HG03097 (cell line): ENCODE data around the gene DCAF5.
"Not testable (repeated sequence)": the region's sequence is repeated elsewhere in the genome, so short reads cannot be mapped to it uniquely, and the experiment has no call there.

ENCODE experiments used
- ATAC-seq: cut with Tn5 transposase; IDR thresholded peaks from one replicate; pipeline ENCODE4 v1.9.1; 2021; ENCODE audit not compliant: unreplicated experiment, low FRiP score

The DCAF5 gene

DNA sequence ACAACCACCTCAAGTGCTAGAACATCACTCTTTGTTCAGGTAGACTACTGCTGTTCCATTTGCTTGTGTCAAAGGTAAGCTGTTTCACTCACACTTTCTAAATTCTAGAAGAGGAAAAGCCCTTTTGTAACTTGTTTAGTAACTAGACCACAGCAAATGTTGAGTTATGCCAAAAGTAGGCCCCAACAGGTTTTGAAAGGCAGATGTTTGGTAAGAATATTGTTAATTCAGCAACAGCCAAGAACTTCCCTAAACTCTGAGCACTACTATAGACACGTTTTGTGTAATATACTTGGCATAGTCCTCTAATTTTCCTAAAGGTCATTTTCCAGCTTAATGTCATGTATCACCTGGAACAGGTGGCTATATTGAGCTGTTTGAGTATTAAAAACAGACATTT lies 79.0 kb downstream of the DCAF5 start:
- ATAC-seq, result no peak

DNA sequence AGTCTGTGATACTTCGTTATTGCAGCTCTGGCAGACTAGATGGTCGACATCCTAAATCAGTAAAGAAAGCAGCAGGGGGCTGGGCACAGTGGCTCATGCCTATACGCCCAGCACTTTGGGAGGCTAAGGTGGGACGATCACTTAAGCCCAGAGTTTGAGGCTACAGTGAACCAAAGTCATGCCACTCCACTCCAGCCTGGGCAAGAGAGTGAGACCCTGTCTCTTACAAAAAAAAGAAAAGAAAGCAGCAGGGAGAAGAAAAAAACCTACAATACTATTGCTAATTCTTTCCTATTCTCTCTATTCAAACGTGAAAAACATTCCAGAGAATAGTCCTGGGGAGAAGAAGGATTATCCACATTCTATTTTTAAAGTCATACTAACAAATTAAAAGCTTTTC lies 79.5 kb downstream of the DCAF5 start:
- no peak for ATAC-seq

DNA sequence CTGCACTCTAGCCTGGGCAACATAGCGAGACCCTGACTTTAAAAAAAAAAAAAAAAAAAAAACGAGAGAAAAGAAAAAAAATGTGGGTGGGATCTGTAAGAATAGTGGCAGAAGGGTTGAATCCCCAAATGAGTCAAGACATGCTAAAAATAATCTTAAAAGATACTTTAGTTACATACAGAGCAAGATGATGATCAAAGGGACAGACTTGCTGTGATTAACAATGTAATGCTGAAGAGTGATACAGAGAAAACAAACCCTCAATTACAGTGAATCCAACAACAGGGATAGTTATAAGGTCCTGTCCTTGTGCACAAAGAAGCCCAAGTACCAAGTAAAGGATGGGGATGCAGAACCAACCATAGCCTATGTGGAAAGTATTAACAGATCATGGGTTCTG lies 80.3 kb downstream of the DCAF5 start:
- ATAC-seq, result no peak

DNA sequence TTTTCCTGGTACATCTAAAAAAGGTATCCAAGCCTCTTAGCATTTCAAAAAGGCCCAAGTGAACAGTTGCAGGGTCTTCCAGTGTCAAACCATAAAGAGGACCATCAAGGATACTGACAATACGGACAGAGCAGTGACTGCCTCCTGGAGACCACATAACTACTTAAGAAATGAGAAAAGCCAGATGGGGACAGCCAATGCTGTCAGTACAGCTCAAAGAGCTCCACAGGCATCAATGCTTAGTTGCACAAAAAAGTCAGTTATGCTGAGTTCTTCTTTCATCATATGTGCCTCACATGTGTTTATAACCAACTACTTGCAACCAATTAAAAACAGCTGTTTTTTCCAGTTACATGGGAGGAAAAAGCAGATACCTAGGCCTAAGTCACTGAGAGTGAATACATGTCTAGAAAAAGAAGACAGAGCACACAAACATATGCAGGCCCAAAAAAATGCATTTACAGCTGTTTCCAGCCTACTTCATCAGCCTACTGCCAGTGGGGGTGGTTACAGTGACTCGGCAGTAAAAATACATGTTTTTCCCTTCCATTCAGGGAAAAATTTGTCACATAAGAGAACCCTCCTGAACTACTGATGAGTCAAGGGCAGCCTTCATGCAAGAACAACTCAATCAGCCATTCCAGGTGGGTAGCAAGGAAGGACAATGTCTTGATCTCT lies 84.0 kb downstream of the DCAF5 start:
- no peak for ATAC-seq

DNA sequence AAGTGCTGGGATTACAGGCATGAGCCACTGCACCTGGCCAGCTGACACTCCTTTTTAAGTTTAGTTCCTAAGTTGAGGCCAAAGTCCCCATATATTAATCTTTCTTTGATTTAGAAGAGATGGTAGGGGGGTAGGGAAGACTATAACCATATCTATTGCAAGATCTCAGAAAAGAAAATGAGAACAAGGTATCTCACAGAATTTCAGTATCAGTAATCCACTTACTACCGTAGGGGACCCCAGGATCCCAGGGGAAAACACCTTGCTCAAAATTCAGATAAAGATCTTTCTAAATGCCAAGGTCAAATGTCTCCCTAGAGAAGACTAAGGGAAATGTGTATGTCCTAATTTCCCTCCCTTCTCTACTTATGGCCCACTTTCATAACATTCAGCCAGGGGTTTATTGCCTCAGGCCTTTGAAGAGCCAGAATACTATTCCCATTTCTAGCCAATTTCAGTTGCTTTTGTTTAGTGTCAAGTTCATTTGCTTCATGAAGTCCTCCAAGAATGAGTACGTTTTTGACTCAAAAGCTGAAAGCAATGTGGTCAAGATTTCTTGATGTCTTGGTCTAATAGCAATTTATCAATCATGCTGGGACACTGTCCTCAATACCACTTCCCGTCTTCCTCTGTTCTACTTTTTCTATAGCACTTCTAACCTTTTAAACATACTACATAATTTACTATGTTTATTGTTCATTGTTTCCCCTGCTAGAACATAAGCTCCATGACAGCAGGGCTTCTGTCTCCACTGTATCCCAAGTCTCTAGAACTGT lies 86.3 kb downstream of the DCAF5 start:
- ATAC-seq, result no peak

DNA sequence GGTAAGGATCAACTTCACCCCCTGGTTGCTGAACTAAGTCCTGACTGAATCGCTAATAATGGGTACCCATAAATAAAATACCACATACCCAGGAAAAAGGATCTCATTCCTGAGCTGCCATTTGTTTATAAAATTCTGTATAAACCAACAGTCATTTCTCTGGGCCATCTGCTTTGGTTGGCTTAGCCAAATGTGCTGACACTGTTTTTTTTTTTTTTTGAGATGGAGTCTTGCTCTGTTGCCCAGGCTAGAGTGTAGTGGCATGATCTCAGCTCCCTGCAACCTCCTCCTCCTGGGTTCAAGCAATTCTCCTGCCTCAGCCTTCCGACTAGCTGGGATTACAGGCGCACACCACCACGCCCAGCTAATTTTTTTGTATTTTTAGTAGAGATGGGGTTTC lies 87.0 kb downstream of the DCAF5 start:
- not testable (repeated sequence) for ATAC-seq

DNA sequence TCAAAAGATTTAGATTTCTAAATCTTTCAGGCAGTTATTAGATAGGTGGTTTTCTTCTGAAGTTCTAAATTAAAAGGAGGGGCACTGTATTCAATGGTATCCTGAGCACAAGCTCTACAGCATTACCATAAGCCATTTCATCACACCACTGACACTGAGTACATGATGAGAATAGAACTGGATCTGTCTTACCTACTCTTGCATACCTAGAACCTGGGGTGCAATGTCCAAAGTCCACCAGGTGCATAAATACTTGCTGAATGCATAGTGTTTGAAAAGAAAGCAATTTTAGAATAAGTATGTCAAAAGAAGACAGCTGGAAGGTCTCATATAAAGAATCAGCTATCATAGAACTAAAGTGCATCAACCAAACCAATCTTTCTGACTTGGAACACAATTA lies 88.3 kb downstream of the DCAF5 start:
- ATAC-seq, result no peak

DNA sequence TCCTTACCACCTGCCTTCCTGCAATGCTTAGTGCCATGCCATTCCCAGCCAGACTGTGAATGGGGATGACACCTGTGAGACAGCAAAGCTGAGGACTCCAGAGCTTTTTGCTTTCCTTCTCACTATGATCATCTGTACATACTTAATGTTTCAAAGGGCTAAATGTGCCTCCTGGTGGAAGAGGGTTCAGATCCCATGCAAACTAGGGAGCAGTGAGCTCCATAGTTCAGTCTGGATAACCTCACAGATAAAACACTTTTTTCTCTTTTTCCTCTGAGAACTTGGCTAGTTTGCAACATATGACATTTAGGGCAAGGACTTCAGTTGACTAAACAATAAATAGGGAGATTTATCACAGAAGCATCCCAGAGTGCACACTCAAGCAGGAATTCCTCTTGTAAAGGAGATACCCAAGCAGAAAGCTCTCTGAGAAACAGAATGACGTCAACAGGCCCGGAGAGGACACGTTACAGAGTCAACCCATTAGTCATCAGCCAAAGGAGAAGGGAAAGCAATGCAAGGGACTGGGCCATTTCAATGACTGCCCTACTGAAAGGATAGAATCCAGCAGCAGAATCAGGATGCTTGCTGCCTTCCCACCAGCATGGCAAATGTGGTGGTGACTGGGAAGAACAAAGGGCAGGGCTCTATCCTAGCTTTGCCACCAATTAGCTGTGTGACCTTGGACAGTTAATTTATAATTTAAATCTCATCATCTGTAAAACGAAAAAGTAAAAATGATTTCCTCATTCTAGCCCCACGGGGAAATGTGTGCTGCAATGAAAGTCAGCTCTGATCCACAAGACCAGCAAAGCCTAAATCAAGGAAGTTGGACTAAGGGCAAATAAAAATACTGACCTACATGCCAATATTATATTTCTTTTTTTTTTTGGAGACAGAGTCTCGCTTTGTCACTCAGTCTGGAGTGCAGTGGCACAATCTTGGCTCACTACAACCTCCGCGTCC lies 93.0 kb downstream of the DCAF5 start:
- ATAC-seq, result no peak

DNA sequence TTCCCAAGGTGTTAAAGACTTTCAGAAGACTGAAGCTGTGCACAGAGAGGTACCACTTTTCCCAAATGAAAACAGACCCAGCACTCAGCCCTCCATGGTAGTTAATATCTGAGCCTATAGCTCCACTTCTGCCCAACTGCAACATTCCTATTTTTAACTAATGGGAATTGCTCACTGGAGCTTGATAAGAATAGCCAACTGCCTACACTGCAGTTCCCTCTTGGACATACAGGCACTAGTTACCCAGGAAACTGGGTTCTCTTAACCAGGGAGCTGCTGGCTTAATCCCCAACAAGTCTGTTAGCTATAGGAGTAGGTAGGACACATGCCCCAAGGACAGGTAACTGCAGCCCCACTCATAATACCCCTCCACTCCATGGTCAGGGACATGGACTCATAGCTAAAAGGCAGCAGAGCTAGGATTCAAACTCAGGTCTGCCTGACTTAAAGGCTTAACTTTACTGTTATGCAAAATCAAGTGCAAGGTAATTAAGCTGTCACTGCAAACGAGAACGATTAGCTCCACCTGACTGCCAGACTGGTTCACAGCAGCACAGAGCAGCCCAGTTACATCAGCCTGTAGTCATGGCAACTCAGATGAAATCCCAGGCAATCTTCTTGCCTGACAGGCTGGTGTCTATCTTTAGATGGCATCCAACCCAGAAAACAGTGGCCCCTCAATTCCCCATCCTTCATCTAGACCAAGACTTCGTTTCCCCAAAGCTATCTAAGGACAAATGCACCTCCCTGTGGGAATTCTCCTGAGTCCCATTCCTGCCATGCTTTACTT lies 96.7 kb downstream of the DCAF5 start:
- ATAC-seq, result no peak

DNA sequence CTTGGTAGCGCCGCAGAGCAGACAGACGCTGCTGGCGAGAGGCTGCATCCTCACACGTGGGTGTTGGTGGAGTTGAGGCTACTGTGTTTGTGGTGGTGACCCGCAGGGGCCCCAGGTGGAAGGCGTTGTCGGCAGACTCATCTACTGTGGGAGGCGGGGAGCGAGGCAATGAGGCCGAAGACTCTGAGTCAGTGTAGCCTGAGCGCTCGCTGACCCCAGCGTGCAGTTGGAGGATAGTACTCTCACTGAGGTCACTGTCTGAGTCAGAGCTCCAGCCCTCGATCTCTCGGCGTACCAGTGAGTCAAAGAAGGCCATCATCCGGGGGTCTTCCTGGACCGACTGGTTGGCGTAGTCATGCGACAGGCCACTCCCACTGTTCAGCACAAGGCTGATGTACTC lies 97.8 kb downstream of the DCAF5 start:
- no peak for ATAC-seq

DNA sequence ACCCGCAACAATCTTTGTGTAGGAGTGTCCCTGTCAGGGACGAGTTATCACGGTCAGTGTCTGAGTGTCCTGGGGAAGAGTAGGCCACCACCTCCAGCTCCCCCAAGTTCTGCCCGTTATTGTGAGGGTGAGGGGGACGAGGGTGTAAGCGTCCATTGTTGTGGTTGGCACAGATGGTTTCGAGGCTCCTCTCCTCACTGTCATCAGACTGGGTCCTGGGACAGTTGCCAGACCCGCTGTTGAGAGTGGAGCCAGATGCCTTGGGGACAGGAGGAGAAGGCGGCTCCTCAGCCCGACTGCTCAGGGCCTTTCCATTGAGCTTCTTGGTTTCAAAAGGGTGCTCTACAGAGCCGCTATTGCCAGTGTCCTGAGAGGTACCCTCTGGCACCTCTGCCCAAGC lies 98.9 kb downstream of the DCAF5 start:
- no peak for ATAC-seq

DNA sequence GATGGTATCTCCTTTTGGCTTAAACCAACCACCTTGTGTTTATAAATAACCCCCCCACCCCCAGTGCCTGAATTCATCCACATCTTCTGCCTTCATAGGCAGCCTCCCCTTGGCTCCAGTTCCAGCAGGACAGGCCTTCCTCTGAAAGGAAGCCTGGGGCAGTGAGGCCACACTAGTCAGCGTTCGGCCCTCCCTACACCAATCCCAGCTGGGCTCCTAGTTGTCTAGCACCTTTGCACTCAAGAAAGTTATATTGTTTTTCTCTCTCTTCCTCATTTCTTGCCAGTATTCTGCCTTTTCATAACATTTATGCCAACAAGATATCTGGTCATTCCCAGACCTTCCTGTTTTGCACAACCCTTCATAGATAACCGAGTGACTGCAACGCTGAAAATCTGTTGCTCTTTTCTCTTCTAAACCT lies 100.7 kb downstream of the DCAF5 start:
- ATAC-seq, result no peak

DNA sequence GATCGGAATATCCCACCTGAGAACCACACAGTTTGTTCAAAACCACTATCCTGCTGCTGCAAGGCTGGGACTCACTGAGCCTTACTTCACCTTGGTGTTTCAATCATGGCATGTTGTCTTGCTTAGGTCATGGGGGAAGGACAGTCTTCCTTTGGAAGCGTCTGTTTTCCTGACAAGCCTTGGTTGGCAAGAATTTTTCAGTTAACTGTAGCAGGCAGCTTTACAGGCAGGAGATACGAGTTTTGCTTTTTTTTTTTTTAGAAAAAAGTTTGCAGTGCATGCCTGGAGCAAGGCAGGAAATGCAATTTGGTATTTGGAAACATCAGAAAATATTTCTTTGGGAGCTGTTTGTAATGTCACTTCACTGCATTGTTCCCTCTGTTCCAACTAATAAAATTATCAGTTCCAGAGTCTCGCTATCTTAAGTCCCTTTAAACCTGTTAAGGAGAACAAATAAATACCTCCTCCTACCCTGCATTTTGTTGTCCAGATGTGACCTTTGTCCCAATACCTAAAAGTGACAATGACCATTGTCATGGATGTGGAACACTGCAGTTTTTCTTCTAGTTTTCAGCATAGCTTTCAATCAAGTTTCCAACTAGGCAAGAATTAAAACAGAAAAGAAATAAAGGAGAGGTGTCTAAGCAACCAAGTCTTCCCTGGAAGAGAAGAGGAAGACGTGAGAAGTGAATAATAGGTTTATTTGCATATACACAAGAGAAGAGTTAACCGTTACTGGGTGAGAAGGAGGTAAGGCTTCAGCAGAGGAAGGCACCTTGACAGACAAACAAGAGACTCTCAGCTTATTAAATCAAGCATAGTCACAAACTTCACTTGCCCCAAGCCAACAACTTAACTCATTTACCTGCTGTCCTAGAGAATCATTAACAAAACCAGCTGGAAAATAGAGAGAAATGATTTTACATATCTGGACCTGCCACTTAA lies 102.4 kb downstream of the DCAF5 start:
- no peak for ATAC-seq

DNA sequence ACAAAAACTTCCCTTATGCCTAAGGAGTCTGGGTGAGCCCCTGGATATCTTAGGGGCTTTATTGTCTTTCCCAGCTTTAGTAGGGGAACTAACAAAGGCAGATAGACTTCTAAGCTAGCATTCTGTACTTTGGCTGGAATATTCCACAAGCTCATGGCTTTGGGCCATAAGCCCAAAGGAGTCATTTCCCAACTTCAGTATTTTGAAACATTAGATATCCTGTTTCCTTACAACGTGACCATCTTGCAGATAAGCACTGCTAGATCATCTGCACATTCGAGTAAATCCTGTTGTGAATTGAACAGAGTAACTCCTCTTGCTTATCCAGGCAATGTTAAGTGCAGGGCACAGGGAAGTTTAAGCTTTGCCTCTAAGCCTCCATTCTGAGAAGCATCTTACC lies 103.2 kb downstream of the DCAF5 start:
- no peak for ATAC-seq

DNA sequence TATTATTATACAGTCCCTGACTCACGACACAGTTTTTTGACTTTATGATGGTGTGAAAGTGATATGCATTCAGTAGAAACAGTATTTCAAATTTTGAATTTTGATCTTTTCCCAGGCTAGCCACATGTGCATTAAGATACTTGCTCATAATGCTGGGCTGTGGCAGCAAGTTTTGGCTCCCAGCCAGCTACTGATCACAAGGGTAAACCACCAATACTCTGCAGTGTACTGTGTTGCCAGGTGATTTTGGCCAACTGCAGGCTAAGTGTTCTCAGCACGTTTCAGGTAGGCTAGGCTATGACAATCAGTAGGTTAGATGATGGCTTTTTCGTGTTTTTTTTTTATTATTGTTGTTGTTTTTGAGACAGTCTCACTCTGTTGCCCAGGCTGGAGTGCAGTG lies 104.5 kb downstream of the DCAF5 start:
- ATAC-seq, result no peak

DNA sequence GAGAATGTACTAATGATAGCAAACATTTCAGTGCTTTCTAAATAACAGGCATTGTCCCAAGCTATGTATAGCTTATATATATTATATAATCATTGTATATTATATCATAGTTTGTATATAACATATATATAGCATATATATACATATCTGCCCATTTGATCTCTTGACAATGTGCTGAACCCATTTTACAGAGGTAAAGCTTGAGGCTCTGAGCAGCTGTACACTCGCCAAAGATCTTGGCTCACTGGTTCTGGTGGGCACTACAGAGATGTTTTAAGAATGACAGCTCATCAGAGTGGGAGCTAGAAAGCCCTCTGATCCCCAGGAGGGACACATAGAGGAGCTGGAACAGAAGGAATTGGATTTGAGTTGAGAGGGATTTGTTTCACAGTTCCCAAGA lies 105.7 kb downstream of the DCAF5 start:
- ATAC-seq, result no peak

DNA sequence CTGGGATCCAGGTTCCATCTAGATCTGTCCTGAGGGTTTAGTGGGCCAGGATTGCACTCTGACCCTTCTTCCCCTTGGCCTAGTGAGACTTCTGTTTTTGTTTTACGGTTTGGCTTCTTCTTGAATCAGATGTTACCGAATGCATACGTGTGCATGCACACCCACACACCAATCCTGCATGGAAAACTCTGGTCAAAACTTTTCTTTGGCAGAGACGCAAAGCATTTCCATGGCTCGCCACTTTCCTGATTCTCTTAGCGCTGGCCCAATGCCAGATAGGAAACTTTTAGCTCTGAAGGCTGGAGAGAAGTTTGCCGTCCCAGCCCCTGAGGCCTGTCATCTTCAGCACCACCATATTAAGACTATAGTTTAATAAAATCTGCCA lies 106.5 kb downstream of the DCAF5 start:
- ATAC-seq, result no peak

DNA sequence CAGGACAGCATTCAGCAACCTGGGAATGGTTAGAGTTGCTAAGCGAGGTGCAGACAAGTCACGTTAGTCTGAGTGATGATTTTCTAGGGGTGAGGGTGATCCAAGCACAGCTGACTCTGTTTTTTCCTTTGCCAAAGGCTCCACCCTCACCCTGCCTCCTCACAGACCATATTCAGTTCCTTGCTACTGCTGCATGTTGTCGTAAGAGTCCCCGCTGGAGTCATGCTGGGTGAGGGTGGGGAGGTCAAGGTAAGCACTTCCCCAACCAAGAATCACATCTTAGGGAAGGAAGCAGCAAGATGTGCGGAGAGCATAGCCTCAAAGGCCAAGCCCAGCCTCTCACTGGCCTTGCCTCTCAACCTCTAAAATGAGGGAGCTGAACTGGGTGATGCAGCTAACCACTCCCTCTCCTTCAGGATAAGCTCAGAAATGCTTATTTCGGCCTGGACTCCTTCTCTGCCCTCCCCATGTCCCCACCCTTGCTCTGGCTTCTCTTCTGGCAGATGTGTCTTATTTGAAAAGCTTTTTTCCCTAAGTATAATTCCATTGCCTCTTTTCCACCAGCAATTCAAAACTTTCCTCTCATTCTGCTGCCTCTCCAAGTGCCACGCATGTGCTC lies 107.0 kb downstream of the DCAF5 start:
- no peak for ATAC-seq

DNA sequence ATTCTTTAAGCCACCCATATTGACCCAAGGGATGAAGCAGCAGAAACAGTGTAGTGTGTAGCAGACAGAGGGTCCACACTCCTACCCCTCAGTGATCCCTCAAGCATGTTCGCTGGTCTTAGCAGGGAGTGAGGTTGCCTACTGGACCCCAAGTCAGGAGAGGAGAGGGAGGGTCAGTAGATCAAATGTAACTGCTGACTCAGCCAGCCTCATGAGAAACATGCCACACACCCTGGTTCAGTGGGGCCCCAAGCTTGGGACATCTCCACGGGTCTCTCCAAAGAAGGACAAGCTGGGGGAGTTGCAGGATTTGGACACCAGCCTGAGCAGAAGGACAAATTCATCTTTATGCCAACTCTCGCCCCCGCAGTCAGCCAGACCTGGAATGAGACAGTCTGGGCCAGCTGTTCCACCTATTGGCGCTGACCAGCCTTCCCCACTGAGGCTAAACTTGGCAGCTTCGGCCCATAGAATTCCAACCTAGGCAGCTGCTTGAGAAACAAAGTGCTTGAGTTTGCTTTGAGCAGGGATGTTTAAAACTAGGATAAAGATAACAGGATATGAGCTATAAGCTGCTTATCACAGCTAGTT lies 107.9 kb downstream of the DCAF5 start:
- ATAC-seq, result no peak
